AG09309 (cell line): ENCODE measurements around the gene PDPR.
"Not testable (repeated sequence)": the region's sequence is repeated elsewhere in the genome, so short reads cannot be mapped to it uniquely, and the experiment has no call there.

ENCODE experiments used
- DNase-seq: peaks from one replicate; pipeline ENCODE4 v3.0.0-alpha.2; 2010; ENCODE audit warnings: low read depth
- H3K4me3 ChIP-seq: 2 replicates; pipeline ENCODE4 v1.5.1; 2011; ENCODE audit warnings: mild to moderate bottlenecking, low read depth, low read length, moderate library complexity; ENCODE audit not compliant: control insufficient read depth
- TF ChIP-seq, protein P1 (sequence below): IDR thresholded peaks from 2 replicates; pipeline ENCODE4 v1.5.1; 2011; ENCODE audit warnings: mild to moderate bottlenecking, low read depth, low read length, inconsistent platforms; ENCODE audit not compliant: insufficient read depth, control insufficient read depth; ENCODE audit errors: missing control alignments

PDPR gene

DNA sequence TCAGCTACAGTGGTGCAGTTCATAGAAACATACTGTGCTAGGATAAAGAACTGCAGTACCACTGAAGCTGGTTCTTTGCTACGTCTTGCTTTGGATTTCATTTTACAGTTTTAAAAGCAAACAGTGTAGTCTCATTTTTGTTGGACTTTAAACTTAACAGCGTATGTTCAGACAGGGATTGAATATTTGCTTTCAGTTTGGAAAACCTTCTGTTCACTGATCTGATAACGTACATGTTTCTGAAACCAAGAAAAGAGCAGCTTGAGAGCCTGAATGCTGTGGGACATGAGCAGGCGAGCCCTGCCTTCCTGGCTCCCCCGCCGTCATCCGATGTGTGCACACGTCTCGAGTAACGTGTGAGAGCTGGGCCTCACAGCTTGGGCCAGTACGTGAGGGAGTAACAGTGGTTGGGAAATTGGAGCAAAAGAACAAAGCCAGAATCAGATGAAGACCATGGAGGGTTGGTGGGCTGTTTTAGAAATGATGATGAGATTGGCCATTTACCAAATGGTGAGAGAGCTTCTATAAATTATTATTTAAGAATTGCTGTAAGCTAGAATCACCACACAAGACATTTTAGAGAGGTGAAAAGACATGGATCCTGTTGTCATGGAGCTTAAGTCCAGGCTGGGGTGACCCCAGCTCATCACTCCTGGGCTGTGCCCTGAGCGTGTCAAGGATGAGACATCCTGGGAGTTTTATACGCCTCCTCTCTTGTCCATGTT is 38.6 kb downstream of the PDPR start:
- TF ChIP-seq, protein P1, sequence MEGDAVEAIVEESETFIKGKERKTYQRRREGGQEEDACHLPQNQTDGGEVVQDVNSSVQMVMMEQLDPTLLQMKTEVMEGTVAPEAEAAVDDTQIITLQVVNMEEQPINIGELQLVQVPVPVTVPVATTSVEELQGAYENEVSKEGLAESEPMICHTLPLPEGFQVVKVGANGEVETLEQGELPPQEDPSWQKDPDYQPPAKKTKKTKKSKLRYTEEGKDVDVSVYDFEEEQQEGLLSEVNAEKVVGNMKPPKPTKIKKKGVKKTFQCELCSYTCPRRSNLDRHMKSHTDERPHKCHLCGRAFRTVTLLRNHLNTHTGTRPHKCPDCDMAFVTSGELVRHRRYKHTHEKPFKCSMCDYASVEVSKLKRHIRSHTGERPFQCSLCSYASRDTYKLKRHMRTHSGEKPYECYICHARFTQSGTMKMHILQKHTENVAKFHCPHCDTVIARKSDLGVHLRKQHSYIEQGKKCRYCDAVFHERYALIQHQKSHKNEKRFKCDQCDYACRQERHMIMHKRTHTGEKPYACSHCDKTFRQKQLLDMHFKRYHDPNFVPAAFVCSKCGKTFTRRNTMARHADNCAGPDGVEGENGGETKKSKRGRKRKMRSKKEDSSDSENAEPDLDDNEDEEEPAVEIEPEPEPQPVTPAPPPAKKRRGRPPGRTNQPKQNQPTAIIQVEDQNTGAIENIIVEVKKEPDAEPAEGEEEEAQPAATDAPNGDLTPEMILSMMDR = no peak
- no peak for DNase-seq
- H3K4me3 ChIP-seq = no peak overlapping the region

DNA sequence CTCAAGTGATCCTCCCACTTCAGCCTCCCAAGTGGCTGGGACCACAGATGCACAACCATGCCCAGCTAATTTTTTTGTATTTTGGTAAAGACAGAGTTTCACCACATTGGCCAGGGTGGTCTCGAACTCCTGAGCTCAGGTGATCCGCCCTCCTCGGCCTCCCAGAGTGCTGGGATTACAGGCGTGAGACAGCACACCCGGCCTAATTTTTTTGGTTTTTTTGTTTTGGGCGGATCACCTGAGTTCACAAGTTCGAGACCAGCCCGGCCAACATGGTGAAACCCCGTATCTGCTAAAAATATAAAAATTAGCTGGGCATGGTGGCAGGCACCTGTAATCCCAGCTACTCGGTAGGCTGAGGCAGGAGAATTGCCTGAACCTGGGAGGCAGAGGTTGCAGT is 40.6 kb downstream of the PDPR start:
- not testable (repeated sequence) for H3K4me3 ChIP-seq, DNase-seq

DNA sequence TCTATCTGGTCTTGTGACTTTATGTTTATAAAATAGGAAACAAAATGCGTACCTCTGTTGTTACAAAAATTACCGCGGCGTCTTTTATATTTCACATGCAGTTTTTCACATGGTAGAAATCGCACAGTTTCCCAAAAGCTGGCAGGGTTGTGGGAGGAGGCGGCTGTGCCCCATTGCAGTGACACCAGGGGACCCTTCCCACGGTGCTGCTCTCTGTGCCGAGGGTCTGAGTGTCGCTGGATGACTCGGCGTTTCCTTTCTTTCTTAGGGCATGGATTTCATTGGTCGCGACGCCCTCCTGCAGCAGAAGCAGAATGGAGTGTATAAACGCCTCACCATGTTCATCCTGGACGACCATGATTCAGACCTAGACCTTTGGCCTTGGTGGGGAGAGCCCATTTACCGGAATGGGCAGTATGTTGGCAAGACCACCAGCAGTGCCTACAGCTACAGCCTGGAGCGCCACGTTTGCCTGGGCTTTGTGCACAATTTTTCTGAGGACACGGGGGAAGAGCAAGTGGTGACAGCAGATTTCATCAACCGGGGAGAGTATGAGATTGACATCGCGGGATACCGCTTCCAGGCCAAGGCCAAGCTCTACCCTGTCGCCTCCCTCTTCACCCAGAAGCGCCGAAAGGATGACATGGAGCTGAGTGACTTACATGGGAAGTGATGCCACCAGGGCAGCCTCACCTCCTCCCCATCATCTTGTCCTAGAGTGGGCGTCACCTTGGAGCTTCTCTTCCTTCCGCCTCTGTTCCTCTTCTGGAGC is 42.3 kb downstream of the PDPR start:
- DNase-seq = no peak
- TF ChIP-seq, protein P1 = no peak
- no peak overlapping the region for H3K4me3 ChIP-seq

DNA sequence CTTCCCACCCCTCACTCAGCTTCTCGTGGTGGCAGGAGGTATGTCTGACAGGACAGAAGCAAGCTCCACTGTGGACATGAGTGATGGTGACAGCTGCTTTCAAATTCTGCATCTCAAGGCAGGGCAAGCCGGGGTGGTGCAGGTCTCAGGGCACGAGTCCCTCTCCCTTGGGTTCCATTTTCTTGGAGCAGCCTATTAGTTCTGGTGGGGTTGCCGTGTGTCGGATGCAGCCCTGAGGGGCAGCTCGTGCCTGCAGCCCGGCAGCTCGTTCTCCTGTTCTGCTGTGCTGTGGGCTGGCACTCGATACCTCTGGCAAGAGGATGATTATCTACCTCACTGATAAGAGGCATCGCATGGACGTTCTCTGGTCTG is 43.0 kb downstream of the PDPR start:
- H3K4me3 ChIP-seq = no peak overlapping the region
- TF ChIP-seq, protein P1 = no peak
- no peak for DNase-seq

DNA sequence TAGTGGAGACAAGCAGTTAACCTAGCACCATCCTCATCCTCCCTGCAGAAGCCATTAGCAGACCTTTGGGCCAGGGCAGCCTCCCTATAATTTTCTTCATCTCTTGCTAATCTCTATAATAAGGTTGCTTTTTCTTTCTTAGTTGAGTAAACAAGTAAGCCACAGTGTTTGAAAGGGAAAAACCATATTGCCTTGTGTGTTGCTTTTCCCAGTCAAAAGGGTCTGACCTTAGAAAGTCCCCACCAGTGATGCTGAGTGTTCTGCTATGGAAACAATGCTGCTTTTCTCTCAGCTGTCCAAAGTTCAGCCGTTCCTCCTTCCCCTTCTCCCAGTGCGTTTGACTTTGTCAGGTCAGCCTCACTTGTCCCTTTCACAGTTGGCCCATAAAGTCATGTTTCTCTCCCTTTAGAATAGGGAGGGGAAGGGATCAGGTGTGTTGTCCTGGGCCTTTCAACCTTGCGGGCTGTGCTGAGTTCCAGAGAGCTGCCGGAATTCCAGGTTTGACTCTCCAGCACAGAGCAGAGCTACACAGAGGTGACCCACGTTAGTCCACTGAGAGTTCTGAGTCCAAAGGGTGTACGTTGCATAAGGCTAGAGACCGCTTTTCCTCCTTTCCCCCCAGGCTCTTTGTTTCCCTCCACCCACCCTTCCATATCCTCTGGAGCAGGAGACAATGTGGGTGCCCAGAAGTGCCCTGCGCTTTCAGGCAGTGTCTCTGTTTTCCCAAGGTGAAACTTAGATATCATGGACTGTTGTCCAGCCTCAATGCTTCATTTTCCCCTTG is 43.5 kb downstream of the PDPR start:
- TF ChIP-seq, protein P1 = no peak
- H3K4me3 ChIP-seq = no peak overlapping the region
- DNase-seq = no peak

DNA sequence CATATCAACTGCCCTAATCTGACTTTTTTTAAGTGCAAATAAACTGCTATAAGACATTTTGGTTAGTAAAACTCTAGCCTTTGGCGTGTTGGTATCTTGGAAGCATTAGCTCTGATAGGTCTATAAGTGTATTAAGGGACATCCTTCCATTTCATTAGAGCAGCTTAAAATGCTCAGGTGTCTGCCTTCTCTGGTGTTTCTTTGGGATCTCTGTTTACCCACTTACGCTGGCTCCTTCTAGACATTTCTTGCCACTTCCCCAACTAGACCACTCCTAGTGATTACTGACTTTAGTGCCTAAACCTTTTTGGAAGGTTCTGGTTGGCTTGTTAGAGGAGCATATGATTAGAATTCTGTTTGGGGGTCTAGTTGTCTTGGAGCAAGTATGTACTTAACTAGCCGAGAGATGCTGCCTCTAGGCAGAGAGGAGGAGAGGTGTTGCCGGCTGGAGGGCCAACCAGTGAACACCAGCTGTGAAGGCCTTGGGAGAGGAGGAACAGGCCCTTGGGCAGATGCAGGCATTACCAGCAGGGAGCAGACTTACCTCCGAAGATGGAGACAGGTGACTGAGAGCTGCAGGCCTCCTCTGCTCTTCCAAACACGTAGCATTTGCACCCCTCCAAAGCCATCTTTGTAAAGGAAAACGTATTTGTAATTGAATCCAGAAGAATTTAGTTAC is 44.3 kb downstream of the PDPR start:
- DNase-seq = no peak
- TF ChIP-seq, protein P1 = no peak
- no peak overlapping the region for H3K4me3 ChIP-seq
